Measurements from ENCODE around the gene WWC2. TPM values are rescaled to one million over a fixed set of nuclear protein-coding genes. Genes with fewer than 3 reads are reported as not detected.

WWC2 gene
- total and polyA plus RNA-seq, 5 donors from 2014 or later: 0.14 to 0.51 (median 0.27) TPM; not detected in 1

GRCh38 chr4:183299464-183299863, 200.4 kb downstream of the WWC2 start:
- H3K36me3 ChIP-seq (ENCODE audit: control insufficient read depth, insufficient read depth, low read length): no peaks in the 10 kb centered on the region
- Mint-ChIP-seq H3K4me3 (no peak overlapping the region), H3K36me3 (no peaks in the 10 kb centered on the region), H3K27ac (no peak overlapping the region), H3K27me3 (peaks cover 19% of the 10 kb centered on the region), H3K4me1 (no peaks in the 10 kb centered on the region), H3K9me3 (no peaks in the 10 kb centered on the region)
- DNase-seq (no peak), ATAC-seq (ENCODE audit: low read depth in 2 of 2) (no peak)
- no peaks in the 10 kb centered on the region for H3K9me3 ChIP-seq (ENCODE audit: control insufficient read depth in 2 of 2, low read length in 2 of 2)
- no peak overlapping the region for H3K4me3 ChIP-seq (ENCODE audit: low read depth, low read length)
- no peaks in the 10 kb centered on the region for H3K27me3 ChIP-seq (ENCODE audit: control insufficient read depth, insufficient read depth, low read length)
- H3K4me1 ChIP-seq (ENCODE audit: control insufficient read depth, insufficient read depth, low read length, poor library complexity, severe bottlenecking): no peaks in the 10 kb centered on the region
- no peak overlapping the region for H3K27ac ChIP-seq (ENCODE audit: insufficient read depth, low read length, poor library complexity, severe bottlenecking)

DNA sequence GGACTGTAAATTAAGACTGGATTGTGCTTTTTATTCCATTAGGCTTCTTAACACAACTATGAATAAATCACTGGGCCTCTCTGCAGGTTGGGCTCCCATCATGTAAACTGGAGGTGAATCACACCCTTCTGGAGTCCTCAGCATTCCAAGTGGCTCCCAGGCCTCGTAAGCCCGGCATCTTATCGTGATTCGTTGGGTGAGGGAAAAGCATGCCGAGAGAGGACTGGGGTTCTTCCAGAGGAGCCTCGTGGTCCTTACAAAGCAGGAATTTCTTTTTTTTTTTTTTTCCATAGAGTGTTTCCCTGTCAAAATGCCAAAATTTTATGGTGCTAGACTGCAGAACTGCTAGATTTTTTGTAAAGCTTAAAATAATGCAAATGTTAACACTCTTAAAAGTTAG, 201.0 kb downstream of the WWC2 start:
- H3K9me3 ChIP-seq (ENCODE audit: control insufficient read depth in 2 of 2, low read length in 2 of 2): no peaks in the 10 kb centered on the region
- no peak for DNase-seq
- no peaks in the 10 kb centered on the region for H3K36me3 Mint-ChIP-seq
- no peaks in the 10 kb centered on the region for H3K9me3 Mint-ChIP-seq
- no peaks in the 10 kb centered on the region for H3K4me1 ChIP-seq (ENCODE audit: control insufficient read depth, insufficient read depth, low read length, poor library complexity, severe bottlenecking)
- H3K4me3 ChIP-seq (ENCODE audit: low read depth, low read length): no peak overlapping the region
- no peak overlapping the region for H3K27ac ChIP-seq (ENCODE audit: insufficient read depth, low read length, poor library complexity, severe bottlenecking)
- no peaks in the 10 kb centered on the region for H3K36me3 ChIP-seq (ENCODE audit: control insufficient read depth, insufficient read depth, low read length)
- no peak overlapping the region for H3K27ac Mint-ChIP-seq
- no peak for ATAC-seq (ENCODE audit: low read depth in 2 of 2)
- no peaks in the 10 kb centered on the region for H3K27me3 ChIP-seq (ENCODE audit: control insufficient read depth, insufficient read depth, low read length)
- H3K27me3 Mint-ChIP-seq: peaks cover 17% of the 10 kb centered on the region
- no peak overlapping the region for H3K4me3 Mint-ChIP-seq
- no peaks in the 10 kb centered on the region for H3K4me1 Mint-ChIP-seq

GRCh38 chr4:183300655-183301054, 201.6 kb downstream of the WWC2 start:
- Mint-ChIP-seq H3K27ac (no peak overlapping the region), H3K9me3 (no peaks in the 10 kb centered on the region), H3K4me3 (no peak overlapping the region), H3K4me1 (no peaks in the 10 kb centered on the region), H3K36me3 (no peaks in the 10 kb centered on the region), H3K27me3 (peaks cover 19% of the 10 kb centered on the region)
- no peaks in the 10 kb centered on the region for H3K36me3 ChIP-seq (ENCODE audit: control insufficient read depth, insufficient read depth, low read length)
- H3K4me1 ChIP-seq (ENCODE audit: control insufficient read depth, insufficient read depth, low read length, poor library complexity, severe bottlenecking): no peaks in the 10 kb centered on the region
- ATAC-seq (ENCODE audit: low read depth in 2 of 2) (no peak), DNase-seq (no peak)
- no peaks in the 10 kb centered on the region for H3K9me3 ChIP-seq (ENCODE audit: control insufficient read depth in 2 of 2, low read length in 2 of 2)
- H3K4me3 ChIP-seq (ENCODE audit: low read depth, low read length): no peak overlapping the region
- H3K27me3 ChIP-seq (ENCODE audit: control insufficient read depth, insufficient read depth, low read length): no peaks in the 10 kb centered on the region
- no peak overlapping the region for H3K27ac ChIP-seq (ENCODE audit: insufficient read depth, low read length, poor library complexity, severe bottlenecking)

DNA sequence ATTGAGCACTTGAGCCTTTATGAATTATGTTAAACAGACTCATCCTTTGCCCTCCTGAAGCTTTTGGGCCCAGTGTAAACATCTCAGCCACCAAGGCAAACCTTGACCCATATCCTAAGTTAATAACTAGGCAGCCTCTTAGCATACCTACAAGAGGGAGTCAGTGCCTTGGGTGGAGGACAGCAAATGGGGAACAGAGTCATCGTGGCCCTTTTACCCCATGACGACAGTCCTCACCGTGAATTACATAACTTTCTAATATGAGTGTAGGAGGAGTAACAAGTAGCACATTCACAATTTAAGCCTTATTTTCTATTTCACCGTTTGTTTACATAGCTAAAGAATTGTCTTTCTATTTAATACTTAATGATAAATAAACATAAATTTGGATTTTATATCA, 204.2 kb downstream of the WWC2 start:
- Mint-ChIP-seq H3K36me3 (no peaks in the 10 kb centered on the region), H3K4me1 (no peaks in the 10 kb centered on the region), H3K9me3 (peaks cover 0 to 3% (median 0%) of the 10 kb centered on the region in 7 donors), H3K4me3 (no peak overlapping the region), H3K27me3 (peaks cover 19% of the 10 kb centered on the region), H3K27ac (no peak overlapping the region)
- H3K4me1 ChIP-seq (ENCODE audit: control insufficient read depth, insufficient read depth, low read length, poor library complexity, severe bottlenecking): no peaks in the 10 kb centered on the region
- no peak overlapping the region for H3K27ac ChIP-seq (ENCODE audit: insufficient read depth, low read length, poor library complexity, severe bottlenecking)
- no peaks in the 10 kb centered on the region for H3K9me3 ChIP-seq (ENCODE audit: control insufficient read depth in 2 of 2, low read length in 2 of 2)
- no peaks in the 10 kb centered on the region for H3K36me3 ChIP-seq (ENCODE audit: control insufficient read depth, insufficient read depth, low read length)
- no peak for DNase-seq
- no peak overlapping the region for H3K4me3 ChIP-seq (ENCODE audit: low read depth, low read length)
- no peaks in the 10 kb centered on the region for H3K27me3 ChIP-seq (ENCODE audit: control insufficient read depth, insufficient read depth, low read length)
- no peak for ATAC-seq (ENCODE audit: low read depth in 2 of 2)

GRCh38 chr4:183304067-183304466, 205.0 kb downstream of the WWC2 start:
- H3K36me3 Mint-ChIP-seq: no peaks in the 10 kb centered on the region
- ATAC-seq (ENCODE audit: low read depth in 2 of 2): no peak
- DNase-seq: no peak
- peaks cover 0 to 3% (median 0%) of the 10 kb centered on the region in 7 donors for H3K9me3 Mint-ChIP-seq
- no peak overlapping the region for H3K27ac ChIP-seq (ENCODE audit: insufficient read depth, low read length, poor library complexity, severe bottlenecking)
- H3K36me3 ChIP-seq (ENCODE audit: control insufficient read depth, insufficient read depth, low read length): no peaks in the 10 kb centered on the region
- no peak overlapping the region for H3K4me3 Mint-ChIP-seq
- H3K4me1 Mint-ChIP-seq: no peaks in the 10 kb centered on the region
- H3K27ac Mint-ChIP-seq: no peak overlapping the region
- H3K27me3 ChIP-seq (ENCODE audit: control insufficient read depth, insufficient read depth, low read length): no peaks in the 10 kb centered on the region
- H3K27me3 Mint-ChIP-seq: peaks cover 19% of the 10 kb centered on the region
- H3K9me3 ChIP-seq (ENCODE audit: control insufficient read depth in 2 of 2, low read length in 2 of 2): no peaks in the 10 kb centered on the region
- H3K4me3 ChIP-seq (ENCODE audit: low read depth, low read length): no peak overlapping the region
- no peaks in the 10 kb centered on the region for H3K4me1 ChIP-seq (ENCODE audit: control insufficient read depth, insufficient read depth, low read length, poor library complexity, severe bottlenecking)

DNA sequence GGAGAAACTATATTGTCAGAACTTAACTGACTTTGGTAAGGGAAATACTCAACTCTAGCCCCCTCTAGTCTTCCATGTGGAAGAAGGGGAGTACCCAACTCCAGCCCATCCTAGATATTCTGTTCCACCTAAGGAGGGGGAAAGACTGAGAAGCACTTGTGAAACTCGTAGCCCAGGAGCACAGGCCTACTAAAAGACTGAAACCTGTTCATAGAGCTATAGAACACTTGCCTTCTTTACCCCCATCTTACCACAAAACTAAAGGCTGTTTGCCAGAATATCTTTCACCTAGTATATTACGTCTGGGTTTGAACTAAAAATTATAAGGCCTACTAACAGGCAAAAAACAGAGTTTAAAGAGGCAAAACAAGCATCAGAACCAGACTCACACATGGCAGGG, 205.5 kb downstream of the WWC2 start:
- no peak for ATAC-seq (ENCODE audit: low read depth in 2 of 2)
- Histone ChIP-seq H3K36me3 (ENCODE audit: control insufficient read depth, insufficient read depth, low read length) (no peaks in the 10 kb centered on the region), H3K4me3 (ENCODE audit: low read depth, low read length) (no peak overlapping the region), H3K4me1 (ENCODE audit: control insufficient read depth, insufficient read depth, low read length, poor library complexity, severe bottlenecking) (no peaks in the 10 kb centered on the region), H3K9me3 (ENCODE audit: control insufficient read depth in 2 of 2, low read length in 2 of 2) (no peaks in the 10 kb centered on the region), H3K27ac (ENCODE audit: insufficient read depth, low read length, poor library complexity, severe bottlenecking) (no peak overlapping the region), H3K27me3 (ENCODE audit: control insufficient read depth, insufficient read depth, low read length) (no peaks in the 10 kb centered on the region)
- Mint-ChIP-seq H3K27ac (no peak overlapping the region), H3K9me3 (peaks cover 0 to 3% (median 0%) of the 10 kb centered on the region in 7 donors), H3K27me3 (peaks cover 19% of the 10 kb centered on the region), H3K4me1 (no peaks in the 10 kb centered on the region), H3K36me3 (no peaks in the 10 kb centered on the region), H3K4me3 (no peak overlapping the region)
- DNase-seq: no peak

GRCh38 chr4:183306811-183307210, 207.8 kb downstream of the WWC2 start:
- Histone ChIP-seq H3K27me3 (ENCODE audit: control insufficient read depth, insufficient read depth, low read length) (peaks cover 3% of the 10 kb centered on the region), H3K9me3 (ENCODE audit: control insufficient read depth in 2 of 2, low read length in 2 of 2) (no peaks in the 10 kb centered on the region), H3K27ac (ENCODE audit: insufficient read depth, low read length, poor library complexity, severe bottlenecking) (no peak overlapping the region), H3K4me3 (ENCODE audit: low read depth, low read length) (no peak overlapping the region), H3K4me1 (ENCODE audit: control insufficient read depth, insufficient read depth, low read length, poor library complexity, severe bottlenecking) (no peaks in the 10 kb centered on the region), H3K36me3 (ENCODE audit: control insufficient read depth, insufficient read depth, low read length) (no peaks in the 10 kb centered on the region)
- peak overlapping the region in 1 of 3 donors; percentile 7 for H3K27ac Mint-ChIP-seq
- ATAC-seq (ENCODE audit: low read depth in 2 of 2) (no peak), DNase-seq (no peak)
- no peaks in the 10 kb centered on the region for H3K4me1 Mint-ChIP-seq
- H3K27me3 Mint-ChIP-seq: peaks cover 12% of the 10 kb centered on the region
- no peak overlapping the region for H3K4me3 Mint-ChIP-seq
- no peaks in the 10 kb centered on the region for H3K36me3 Mint-ChIP-seq
- peaks cover 0 to 3% (median 0%) of the 10 kb centered on the region in 7 donors for H3K9me3 Mint-ChIP-seq

DNA sequence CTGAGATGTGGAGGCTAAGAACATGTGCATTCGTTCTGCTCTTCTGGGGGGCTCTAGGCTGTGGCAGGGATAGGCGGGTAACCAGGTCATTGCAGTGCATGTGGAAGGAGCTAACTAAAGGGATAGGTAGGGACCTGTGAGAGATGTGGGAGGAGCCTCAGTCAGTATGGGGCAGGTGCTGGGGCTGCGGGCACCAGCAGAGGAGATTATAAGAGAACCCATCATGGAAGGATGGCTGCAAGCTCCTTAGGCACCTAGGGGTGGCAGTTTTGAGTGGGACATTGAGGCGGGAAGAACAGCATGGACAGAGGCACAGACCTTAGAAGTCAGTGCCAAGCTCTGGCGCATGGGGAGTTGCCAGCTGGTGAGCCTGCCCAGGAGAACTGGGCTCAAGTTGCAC, 213.8 kb downstream of the WWC2 start:
- H3K27me3 ChIP-seq (ENCODE audit: control insufficient read depth, insufficient read depth, low read length): peaks cover 3% of the 10 kb centered on the region
- Mint-ChIP-seq H3K4me1 (no peaks in the 10 kb centered on the region), H3K27ac (no peak overlapping the region), H3K4me3 (no peak overlapping the region), H3K36me3 (no peaks in the 10 kb centered on the region), H3K9me3 (peaks cover 0 to 3% (median 0%) of the 10 kb centered on the region in 7 donors), H3K27me3 (no peaks in the 10 kb centered on the region)
- DNase-seq (no peak), ATAC-seq (ENCODE audit: low read depth in 2 of 2) (no peak)
- H3K27ac ChIP-seq (ENCODE audit: insufficient read depth, low read length, poor library complexity, severe bottlenecking): no peak overlapping the region
- no peaks in the 10 kb centered on the region for H3K9me3 ChIP-seq (ENCODE audit: control insufficient read depth in 2 of 2, low read length in 2 of 2)
- H3K36me3 ChIP-seq (ENCODE audit: control insufficient read depth, insufficient read depth, low read length): no peaks in the 10 kb centered on the region
- no peaks in the 10 kb centered on the region for H3K4me1 ChIP-seq (ENCODE audit: control insufficient read depth, insufficient read depth, low read length, poor library complexity, severe bottlenecking)
- no peak overlapping the region for H3K4me3 ChIP-seq (ENCODE audit: low read depth, low read length)
